H1 (cell line): ENCODE results near the gene RAPGEF6. TPM values are rescaled to one million over a fixed set of nuclear protein-coding genes. Genes with fewer than 3 reads are reported as not detected.

Source experiments
- CTCF ChIA-PET: fragments of 300-600 bp; sonication (Branson Sonifier 250); formaldehyde crosslinking; loops from one replicate; lab custom pipeline; 2021; ENCODE audit not compliant: partially characterized antibody; lab: Charles Lee
- POLR2A ChIA-PET: fragments of 300-600 bp; sonication (Branson Sonifier 250); formaldehyde crosslinking; loops from one replicate; lab custom pipeline; 2021; ENCODE audit warnings: inconsistent platforms; ENCODE audit not compliant: partially characterized antibody; lab: Charles Lee
- DNase-seq, 2 experiments: peaks; one replicate each; pipeline versions ENCODE4 v3.0.0 to v3.0.0-alpha.2; 2010 to 2022; ENCODE audit warnings: low spot score in 2 of 2, low read depth in 1 of 2, mixed read lengths in 1 of 2
- FAIRE-seq: peaks from 2 replicates; lab custom pipeline; 2011; peaks lifted over from hg19 to GRCh38; lab: Jason Lieb, UNC
- H2AFZ ChIP-seq: 2 replicates; pipeline ENCODE4 v1.8.1; 2012; ENCODE audit warnings: low read length, inconsistent platforms
- H2AK5ac ChIP-seq: 2 replicates; pipeline ENCODE4 v1.6.1; 2013; ENCODE audit warnings: low read depth, low read length
- H2BK120ac ChIP-seq: replicated peaks from 2 replicates; pipeline ENCODE3; 2013; ENCODE audit warnings: low read depth, low read length, inconsistent platforms
- H2BK12ac ChIP-seq: 2 replicates; pipeline ENCODE4 v1.6.1; 2013; ENCODE audit warnings: low read depth, low read length
- H2BK15ac ChIP-seq: 2 replicates; pipeline ENCODE4 v1.6.1; 2013; ENCODE audit warnings: low read length
- H2BK20ac ChIP-seq: 2 replicates; pipeline ENCODE4 v1.6.1; 2013; ENCODE audit warnings: low read length
- H2BK5ac ChIP-seq: 2 replicates; pipeline ENCODE4 v1.6.1; 2013; ENCODE audit warnings: low read depth, low read length
- H3K14ac ChIP-seq: 2 replicates; pipeline ENCODE4 v1.6.1; 2013; ENCODE audit warnings: inconsistent platforms; ENCODE audit not compliant: insufficient read length
- H3K18ac ChIP-seq: 2 replicates; pipeline ENCODE4 v1.6.1; 2013; ENCODE audit warnings: low read length; ENCODE audit errors: extremely low read depth
- H3K23ac ChIP-seq: 2 replicates; pipeline ENCODE4 v1.6.1; 2013; ENCODE audit warnings: inconsistent platforms; ENCODE audit not compliant: insufficient read length
- H3K23me2 ChIP-seq: 2 replicates; pipeline ENCODE4 v1.6.1; 2013; ENCODE audit warnings: low read depth, low read length
- H3K27ac ChIP-seq: 2 replicates; pipeline ENCODE4 v1.6.1; 2011; ENCODE audit warnings: low read depth, low read length, inconsistent platforms
- H3K27me3 ChIP-seq, 4 experiments: replicated peaks in 1 of 4; 1 replicate in 1 of 4; 2 replicates in 3 of 4; pipeline versions ENCODE4 v1.6.1 to v1.8.1; 2011 to 2013; ENCODE audit warnings: low read length in 3 of 4, mild to moderate bottlenecking in 3 of 4, inconsistent platforms in 2 of 4, mixed read lengths in 2 of 4, moderate library complexity in 1 of 4; ENCODE audit not compliant: control insufficient read depth in 3 of 4, insufficient read depth in 3 of 4; ENCODE audit errors: extremely low read depth in 1 of 4
- H3K36me3 ChIP-seq, 4 experiments: 2 replicates each; pipeline versions ENCODE4 v1.6.1 to v1.8.1; 2011 to 2013; ENCODE audit warnings: mild to moderate bottlenecking in 4 of 4, low read length in 3 of 4, moderate library complexity in 2 of 4, control low read depth in 1 of 4, inconsistent platforms in 1 of 4; ENCODE audit not compliant: insufficient read depth in 4 of 4, control insufficient read depth in 2 of 4
- H3K4ac ChIP-seq: replicated peaks from 2 replicates; pipeline ENCODE3; 2013; ENCODE audit warnings: low read length, low read depth, mixed read lengths, inconsistent platforms; ENCODE audit not compliant: insufficient read length
- H3K4me1 ChIP-seq, 4 experiments: replicated peaks in 1 of 4; 1 replicate in 1 of 4; 2 replicates in 3 of 4; pipeline versions ENCODE4 v1.6.1 to v1.8.1; 2011 to 2013; ENCODE audit warnings: low read length in 3 of 4, inconsistent platforms in 2 of 4, mixed read lengths in 1 of 4; ENCODE audit not compliant: insufficient read depth in 4 of 4, control insufficient read depth in 3 of 4
- H3K4me2 ChIP-seq, 2 experiments: 2 replicates each; pipeline versions ENCODE4 v1.6.1 to v1.8.1; 2011 to 2013; ENCODE audit warnings: low read depth in 2 of 2, low read length in 2 of 2, control low read depth in 1 of 2, inconsistent platforms in 1 of 2, mild to moderate bottlenecking in 1 of 2; ENCODE audit not compliant: insufficient read depth in 1 of 2
- H3K4me3 ChIP-seq, 4 experiments: fragments of 200-600, 300-600 bp in 1 of 4; sonication (generic), shearing (Covaris generic), sonication (Bioruptor Twin) in 1 of 4; 2 replicates each; pipeline versions ENCODE4 v1.5.1 to v1.8.1; 2011 to 2016; ENCODE audit warnings: low read length in 4 of 4, low read depth in 3 of 4, control low read depth in 2 of 4, inconsistent platforms in 2 of 4, mild to moderate bottlenecking in 2 of 4, mixed read lengths in 1 of 4, moderate library complexity in 1 of 4; ENCODE audit not compliant: insufficient read depth in 2 of 4; ENCODE audit errors: extremely low read depth in 1 of 4
- H3K56ac ChIP-seq: replicated peaks from 2 replicates; pipeline ENCODE3; 2013; ENCODE audit warnings: low read depth, mild to moderate bottlenecking, mixed read lengths, low read length, inconsistent platforms; ENCODE audit not compliant: insufficient read length
- H3K79me1 ChIP-seq: 2 replicates; pipeline ENCODE4 v1.6.1; 2013; ENCODE audit warnings: low read depth, low read length, control low read depth
- H3K79me2 ChIP-seq, 2 experiments: 2 replicates each; pipeline versions ENCODE4 v1.6.1 to v1.8.1; 2012 to 2013; ENCODE audit warnings: low read length in 2 of 2, mild to moderate bottlenecking in 2 of 2, inconsistent platforms in 1 of 2; ENCODE audit not compliant: insufficient read depth in 2 of 2, control insufficient read depth in 1 of 2
- H3K9ac ChIP-seq, 4 experiments: replicated peaks in 1 of 4; 1 replicate in 1 of 4; 2 replicates in 3 of 4; pipeline versions ENCODE4 v1.6.1 to v1.8.1; 2011 to 2013; ENCODE audit warnings: low read depth in 3 of 4, low read length in 3 of 4, control low read depth in 2 of 4, mild to moderate bottlenecking in 2 of 4, moderate library complexity in 2 of 4, inconsistent platforms in 1 of 4; ENCODE audit errors: extremely low read depth in 1 of 4
- H3K9me3 ChIP-seq, 2 experiments: 2 replicates each; pipeline versions ENCODE4 v1.6.1 to v1.8.1; 2012 to 2013; ENCODE audit warnings: mild to moderate bottlenecking in 2 of 2, moderate library complexity in 2 of 2, control low read depth in 1 of 2, inconsistent platforms in 1 of 2, low read depth in 1 of 2, low read length in 1 of 2, mixed read lengths in 1 of 2; ENCODE audit not compliant: insufficient read depth in 2 of 2
- H4K20me1 ChIP-seq, 2 experiments: replicated peaks in 1 of 2; 2 replicates each; pipeline versions ENCODE3 to v1.8.1; 2011 to 2013; ENCODE audit warnings: inconsistent platforms in 2 of 2, low read length in 2 of 2, mild to moderate bottlenecking in 1 of 2; ENCODE audit not compliant: insufficient read depth in 2 of 2, control insufficient read depth in 1 of 2
- H4K5ac ChIP-seq: 2 replicates; pipeline ENCODE4 v1.6.1; 2013; ENCODE audit warnings: low read length, low read depth, mixed read lengths, inconsistent platforms; ENCODE audit not compliant: insufficient read length
- H4K8ac ChIP-seq: 2 replicates; pipeline ENCODE4 v1.8.0; 2013; ENCODE audit warnings: mild to moderate bottlenecking, moderate library complexity, low read length, inconsistent platforms; ENCODE audit not compliant: insufficient read depth; ENCODE audit errors: extremely low read depth
- H4K91ac ChIP-seq: replicated peaks from 2 replicates; pipeline ENCODE3; 2013; ENCODE audit warnings: low read length, mixed read lengths, inconsistent platforms; ENCODE audit not compliant: insufficient read length
- CBX8 ChIP-seq: fragments of 300-800, 300-1000 bp; sonication (generic); IDR thresholded peaks from 2 replicates; pipeline ENCODE4 v1.7.1; 2016; ENCODE audit warnings: low read depth, low read length, borderline replicate concordance
- CTBP2 ChIP-seq: IDR thresholded peaks from 2 replicates; pipeline ENCODE4 v1.7.0; 2011; ENCODE audit warnings: borderline replicate concordance, mild to moderate bottlenecking, moderate library complexity, mixed read lengths, low read length; ENCODE audit not compliant: insufficient read depth, insufficient read length
- CTCF ChIP-seq, 3 experiments: IDR thresholded peaks; 1 replicate in 2 of 3; 2 replicates in 1 of 3; pipeline versions ENCODE4 v1.5.1 to v1.6.1; 2011; ENCODE audit warnings: low read length in 3 of 3, mild to moderate bottlenecking in 3 of 3, inconsistent platforms in 2 of 3, low read depth in 1 of 3, moderate library complexity in 1 of 3; ENCODE audit not compliant: insufficient read depth in 1 of 3; ENCODE audit errors: control extremely low read depth in 1 of 3
- E2F6 ChIP-seq: IDR thresholded peaks from 2 replicates; pipeline ENCODE4 v1.6.1; 2012; ENCODE audit warnings: inconsistent platforms
- EGR1 ChIP-seq: IDR thresholded peaks from 2 replicates; pipeline ENCODE4 v1.6.1; 2011; ENCODE audit warnings: low read depth, low read length, borderline replicate concordance
- JUND ChIP-seq: IDR thresholded peaks from 2 replicates; pipeline ENCODE4 v1.6.1; 2011; ENCODE audit warnings: mild to moderate bottlenecking, improper control_type of control experiment, low read length
- MAFK ChIP-seq: IDR thresholded peaks from 2 replicates; pipeline ENCODE4 v1.6.1; 2012; ENCODE audit warnings: low read depth, mild to moderate bottlenecking, improper control_type of control experiment, low read length
- RAD21 ChIP-seq, 2 experiments: IDR thresholded peaks in 1 of 2; conservative IDR thresholded peaks in 1 of 2; 2 replicates each; pipeline ENCODE4 v1.6.1; 2011; ENCODE audit warnings: low read depth in 2 of 2, low read length in 2 of 2, improper control_type of control experiment in 1 of 2, inconsistent platforms in 1 of 2, mild to moderate bottlenecking in 1 of 2, moderate library complexity in 1 of 2
- SIRT6 ChIP-seq: IDR thresholded peaks from one replicate; pipeline ENCODE4 v1.7.1; 2012; ENCODE audit warnings: low read length, inconsistent platforms
- TAF7 ChIP-seq: optimal IDR thresholded peaks from 2 replicates; pipeline ENCODE3; 2011; ENCODE audit warnings: low read depth, mild to moderate bottlenecking, inconsistent platforms, low read length, moderate library complexity, borderline replicate concordance
- WGBS, 2 experiments: shearing (Covaris generic) in 1 of 2; methylation state at CpG; one replicate each; pipeline versions ENCODE4 v1.1.6 to v1.1.7; 2013 to 2015; ENCODE audit warnings: low lambda C conversion rate in 2 of 2, mixed read lengths in 2 of 2, inconsistent platforms in 1 of 2, low coverage in 1 of 2, missing lambda C conversion rate in 1 of 2; ENCODE audit not compliant: insufficient replicate concordance in 2 of 2, insufficient coverage in 1 of 2, insufficient read length in 1 of 2; ENCODE audit errors: extremely low coverage in 1 of 2, missing lambda C conversion rate in 1 of 2; 5-methylcytosine and 5-hydroxymethylcytosine counted together
- polyA plus RNA-seq, 7 experiments: library from polyadenylated mRNA; depleted of rRNA in 3 of 7; stranded (reverse) in 5 of 7; unstranded in 2 of 7; fragments of >200 nt in 5 of 7; fragments of 200-250 nt in 2 of 7; gene quantifications; 1 replicate in 5 of 7; 2 replicates in 1 of 7; 4 replicates in 1 of 7; pipeline versions ENCODE4 v1.2.1 to v1.2.3, GENCODE V29; 2011 to 2013; ENCODE audit warnings: missing spikeins in 2 of 7, mixed read lengths in 2 of 7
- total RNA-seq: library from RNA; stranded (reverse); fragmentation: NEBNext Ultra II Directional; extraction: Animal tissue kit (Norgen Biotek cat#: 25700); gene quantifications from 2 replicates; pipeline ENCODE4 v1.2.1, GENCODE V29; 2021

The RAPGEF6 gene
- total and polyA plus RNA-seq, 2 of the 8 experiments (the other 6 are each of a cell fraction or from before 2014, with no cell fraction given), result 4.8 to 20.0 TPM

GRCh38 chr5:131426011-131426410, 209.0 kb downstream of the RAPGEF6 start:
- Histone ChIP-seq H3K36me3 (peaks cover 3 to 38% (median 13%) of the 10 kb centered on the region in 4 experiments; a peak in 7 of 8 replicates), H2AFZ (no peak overlapping the region), H4K5ac (no peak overlapping the region), H2BK5ac (no peak overlapping the region), H3K9ac (no peak overlapping the region), H3K79me2 (no peaks in the 10 kb centered on the region), H3K79me1 (no peaks in the 10 kb centered on the region), H3K56ac (no peak overlapping the region), H2AK5ac (no peak overlapping the region), H3K9me3 (no peaks in the 10 kb centered on the region), H3K23ac (no peak overlapping the region), H4K8ac (no peak overlapping the region), H3K4me2 (no peak overlapping the region), H3K4me3 (no peak overlapping the region), H3K4me1 (no peaks in the 10 kb centered on the region), H4K20me1 (peaks cover 0 to 1% of the 10 kb centered on the region in 2 experiments), H3K14ac (no peak overlapping the region), H3K23me2 (no peaks in the 10 kb centered on the region), H3K27me3 (no peaks in the 10 kb centered on the region), H2BK20ac (no peak overlapping the region), H3K27ac (no peak overlapping the region), H2BK120ac (no peak overlapping the region), H2BK12ac (no peak overlapping the region), H4K91ac (no peak overlapping the region), H2BK15ac (no peak overlapping the region), H3K4ac (no peak overlapping the region), H3K18ac (no peak overlapping the region)
- FAIRE-seq (no peak), DNase-seq (no peak)
- 88% methylated on average over 1 of the region's 1 CpG; no CpG with 5 or more reads in 1 of the 2 experiments for WGBS, 2 experiments
- ChIA-PET POLR2A (no interaction called here), CTCF (interaction anchor here (0.5 to 3.4 kb wide), 3 partner anchors 12 to 126 kb away, joined by 3 to 11 read pairs (median 3); no protein-coding TSS in a partner anchor)
- TF ChIP-seq RAD21 (IDR thresholded peaks at IDR 0.05 in 1 of 2, conservative IDR thresholded peaks at IDR 0.05 in 1 of 2; ENCODE audit: low read depth in 2 of 2, low read length in 2 of 2), result no peak
- TF ChIP-seq CTCF (IDR thresholded peaks at IDR 0.05; ENCODE audit: control extremely low read depth in 1 of 3, insufficient read depth in 1 of 3, low read depth in 1 of 3, low read length in 3 of 3), result no peak
- TF ChIP-seq EGR1, result no peak
- no peak for TF ChIP-seq TAF7
- TF ChIP-seq JUND, result no peak
- TF ChIP-seq SIRT6, result no peak
- no peak for TF ChIP-seq E2F6
- no peak for TF ChIP-seq CTBP2
- no peak for TF ChIP-seq MAFK
- TF ChIP-seq CBX8, result no peak
